GM12878 (cell line): ENCODE data around the gene KRT80.

Experiments used
- CHD4 ChIP-seq: fragments of 200-600 bp; sonication (generic); IDR thresholded peaks from 2 replicates; pipeline ENCODE4 v1.6.1; 2016; ENCODE audit warnings: mild to moderate bottlenecking
- CTCF ChIP-seq, 3 experiments: IDR thresholded peaks in 2 of 3; conservative IDR thresholded peaks in 1 of 3; 2 replicates each; pipeline ENCODE4 v1.5.1; 2011; ENCODE audit warnings: low read depth in 3 of 3, low read length in 3 of 3, mild to moderate bottlenecking in 3 of 3, control low read depth in 2 of 3, moderate library complexity in 2 of 3, inconsistent platforms in 1 of 3, mixed read lengths in 1 of 3; ENCODE audit not compliant: control insufficient read depth in 2 of 3, insufficient read depth in 1 of 3; ENCODE audit errors: extremely low read depth in 1 of 3
- GATAD2B ChIP-seq: fragments of 450-650 bp; conservative IDR thresholded peaks from 2 replicates; pipeline ENCODE4 v1.6.1; 2017; ENCODE audit warnings: low read depth, mild to moderate bottlenecking, moderate library complexity
- MEF2A ChIP-seq: IDR thresholded peaks from 2 replicates; pipeline ENCODE4 v1.6.1; 2011; ENCODE audit warnings: low read depth, mild to moderate bottlenecking, low read length, moderate library complexity; ENCODE audit not compliant: insufficient read depth
- MTA2 ChIP-seq: fragments of 450-650 bp; IDR thresholded peaks from 2 replicates; pipeline ENCODE4 v1.6.1; 2016; ENCODE audit warnings: low read depth, mild to moderate bottlenecking, moderate library complexity
- POLR2A ChIP-seq: IDR thresholded peaks from 2 replicates; pipeline ENCODE4 v1.6.1; 2011; ENCODE audit warnings: low read depth, mild to moderate bottlenecking, low read length
- RAD51 ChIP-seq: fragments of 450-650 bp; IDR thresholded peaks from 2 replicates; pipeline ENCODE4 v1.6.1; 2016; ENCODE audit warnings: moderate library complexity, mild to moderate bottlenecking, inconsistent platforms
- RBBP5 ChIP-seq: fragments of 200-600 bp; sonication (generic); conservative IDR thresholded peaks from 2 replicates; pipeline ENCODE4 v1.6.1; 2016
- USF2 ChIP-seq: IDR thresholded peaks from 2 replicates; pipeline ENCODE4 v1.6.1; 2011; ENCODE audit warnings: low read depth, low read length, improper control_type of control experiment, borderline replicate concordance
- ZBED1 ChIP-seq: IDR thresholded peaks from 2 replicates; pipeline ENCODE4 v1.6.1; 2016; ENCODE audit warnings: borderline replicate concordance
- ZBTB4 ChIP-seq: fragments of 450-650 bp; formaldehyde crosslinking; IDR thresholded peaks from 2 replicates; pipeline ENCODE4 v1.4.0; 2022; ENCODE audit warnings: mild to moderate bottlenecking, moderate library complexity
- ZNF274 ChIP-seq: IDR thresholded peaks from one replicate; pipeline ENCODE4 v1.8.0; 2011; ENCODE audit not compliant: insufficient read length, insufficient read depth
- ZZZ3 ChIP-seq: IDR thresholded peaks from 2 replicates; pipeline ENCODE4 v1.6.1; 2011; ENCODE audit warnings: low read depth; ENCODE audit not compliant: control insufficient read depth, insufficient read length

- TF ChIP-seq CTCF (IDR thresholded peaks at IDR 0.05 in 2 of 3, conservative IDR thresholded peaks at IDR 0.05 in 1 of 3; ENCODE audit: control insufficient read depth in 2 of 3, extremely low read depth in 1 of 3, insufficient read depth in 1 of 3, low read depth in 3 of 3, low read length in 3 of 3) (no peak), USF2 (no peak), ZBED1 (no peak), POLR2A (no peak), MEF2A (no peak), MTA2 (no peak), CHD4 (no peak), ZBTB4 (no peak), RAD51 (no peak), RBBP5 (no peak), ZNF274 (no peak), ZZZ3 (no peak), GATAD2B (no peak)
These were observed 34.2 kb downstream of the KRT80 start for GRCh38 chr12:52157566-52158150.
